Activated CD4-positive, alpha-beta T cell treated with anti-CD3 and anti-CD28 coated beads, Interleukin-2, amount 50 U/mL, for 24 hours (primary cell): Measurements from ENCODE around the gene NARF.
A peak's percentile ranks its signal among the peaks of the same experiment; 100 is the strongest.

ENCODE experiments used
- DNase-seq, 2 donors: peaks; one replicate each; pipeline ENCODE4 v3.0.0-alpha.2; 2020; ENCODE audit warnings: low read depth in 1 of 2, low spot score in 1 of 2

NARF gene

DNA sequence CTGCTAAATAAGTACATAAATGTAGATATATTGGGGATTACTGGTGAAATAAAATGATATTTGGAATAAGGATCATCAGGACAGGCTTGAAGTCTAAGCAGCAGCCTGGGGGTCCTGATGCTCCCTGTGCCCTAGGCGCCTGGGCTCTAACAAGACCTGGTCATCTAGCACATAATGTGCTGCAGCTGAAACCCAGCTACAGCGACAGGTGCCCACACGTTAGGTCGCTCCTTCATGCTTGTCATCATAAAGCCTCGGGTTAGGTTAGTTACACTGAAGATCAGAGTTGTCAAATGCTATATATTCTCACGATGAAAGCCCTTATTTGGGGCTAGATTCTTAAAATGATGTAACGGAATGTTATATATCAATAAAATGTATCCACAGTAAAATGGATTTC is 11.5 kb downstream of the NARF start:
- no peak for DNase-seq

DNA sequence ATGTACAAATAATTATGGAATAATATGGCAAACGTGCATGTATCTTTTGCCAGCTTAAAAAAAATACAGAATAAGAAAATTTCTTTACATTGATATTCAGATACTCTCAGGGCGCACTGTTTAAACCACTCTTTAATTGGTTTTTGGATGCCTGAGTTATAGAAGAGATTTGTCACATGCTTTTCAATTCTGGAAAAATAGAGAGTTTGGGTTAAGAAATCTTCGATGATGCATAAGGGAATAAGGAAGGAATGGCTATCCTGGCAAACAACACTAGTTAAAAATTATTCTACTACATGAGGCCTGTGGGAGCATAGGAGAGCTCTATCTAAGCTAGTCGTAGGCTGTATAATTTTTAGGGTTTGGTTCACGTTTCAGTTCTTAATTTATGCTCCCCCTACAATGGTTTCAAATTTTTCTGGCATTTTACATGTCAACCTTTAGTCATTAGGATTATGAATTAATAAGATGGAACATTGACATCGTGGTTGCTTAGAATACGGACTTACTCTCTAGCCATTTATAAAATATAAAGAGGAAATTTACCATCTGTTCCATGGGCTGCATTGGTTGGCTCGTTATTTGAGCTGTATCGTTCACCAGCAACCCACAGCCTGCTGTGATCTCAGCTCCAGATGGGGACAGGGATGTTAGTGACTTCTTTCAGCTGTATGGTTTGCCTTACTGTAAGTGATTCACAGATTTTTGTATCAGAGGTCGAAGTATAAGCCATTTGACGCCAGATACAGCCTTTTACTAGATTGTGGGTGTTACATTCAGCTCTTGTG is 15.9 kb downstream of the NARF start:
- no peak for DNase-seq

GRCh38 chr17:82475458-82475857 is 16.9 kb downstream of the NARF start:
- DNase-seq: no peak

GRCh38 chr17:82477934-82478333 is 19.4 kb downstream of the NARF start:
- no peak for DNase-seq

GRCh38 chr17:82479602-82480001 is 21.1 kb downstream of the NARF start:
- DNase-seq: no peak

DNA sequence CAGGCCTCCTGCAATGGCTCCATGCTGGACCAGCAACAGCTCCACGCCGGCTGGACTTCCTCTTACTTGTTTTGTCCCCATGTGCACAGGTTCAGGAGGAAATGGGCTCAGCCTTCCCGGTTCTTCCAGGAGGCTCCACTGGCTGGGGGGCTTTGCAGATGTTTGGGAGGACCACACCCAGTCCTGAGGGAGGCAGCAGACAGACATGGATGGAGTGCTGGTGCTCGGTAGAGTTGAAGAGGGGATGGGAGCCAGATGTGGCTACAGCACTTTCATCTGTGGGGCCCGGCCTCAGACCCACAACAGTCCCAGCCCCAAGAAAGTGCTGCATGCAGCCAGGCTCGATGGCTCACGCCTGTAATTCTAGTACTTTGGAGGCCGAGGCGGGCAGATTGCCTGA is 21.8 kb downstream of the NARF start:
- DNase-seq: no peak

DNA sequence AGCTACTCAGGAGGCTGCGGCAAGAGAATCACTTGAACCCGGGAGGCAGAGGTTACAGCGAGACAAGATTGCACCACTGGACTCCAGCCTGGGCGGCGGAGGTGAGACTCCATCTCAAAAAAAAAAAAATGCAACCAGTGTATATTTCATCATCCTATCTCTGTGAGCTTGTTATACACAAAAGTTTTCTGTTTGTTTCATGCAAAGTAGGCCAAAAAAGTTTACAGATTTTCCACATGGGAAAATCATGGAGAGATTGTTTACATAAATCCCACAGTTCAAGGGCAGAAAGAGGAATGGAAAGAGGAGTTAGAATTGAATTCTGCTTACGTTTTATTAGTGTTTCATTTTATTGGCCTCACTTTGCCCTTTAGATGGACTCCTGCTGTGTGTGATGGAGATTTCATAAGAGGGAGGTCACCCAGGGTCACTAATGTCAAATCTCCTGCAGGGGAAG is 24.7 kb downstream of the NARF start:
- DNase-seq: no peak

DNA sequence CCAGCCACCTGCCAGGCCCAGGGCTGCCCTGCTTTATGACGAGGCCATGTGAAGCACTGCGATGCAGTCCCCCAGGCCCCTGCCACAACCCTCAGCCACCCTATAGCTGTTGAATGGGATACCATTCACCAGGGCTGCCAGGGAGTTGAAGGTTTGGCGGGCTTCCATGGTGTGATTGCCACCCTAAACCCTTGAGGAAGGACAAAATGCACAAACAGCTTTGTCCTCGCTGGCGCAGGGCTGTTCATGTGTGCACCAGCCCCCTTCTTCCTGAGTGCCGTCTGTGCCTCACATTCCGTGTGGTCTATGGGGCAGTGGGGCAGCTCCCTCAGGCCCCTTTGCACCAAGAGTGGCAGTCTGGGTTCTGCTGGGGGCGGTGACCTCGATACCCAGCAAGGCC is 25.3 kb downstream of the NARF start:
- DNase-seq: no peak

DNA sequence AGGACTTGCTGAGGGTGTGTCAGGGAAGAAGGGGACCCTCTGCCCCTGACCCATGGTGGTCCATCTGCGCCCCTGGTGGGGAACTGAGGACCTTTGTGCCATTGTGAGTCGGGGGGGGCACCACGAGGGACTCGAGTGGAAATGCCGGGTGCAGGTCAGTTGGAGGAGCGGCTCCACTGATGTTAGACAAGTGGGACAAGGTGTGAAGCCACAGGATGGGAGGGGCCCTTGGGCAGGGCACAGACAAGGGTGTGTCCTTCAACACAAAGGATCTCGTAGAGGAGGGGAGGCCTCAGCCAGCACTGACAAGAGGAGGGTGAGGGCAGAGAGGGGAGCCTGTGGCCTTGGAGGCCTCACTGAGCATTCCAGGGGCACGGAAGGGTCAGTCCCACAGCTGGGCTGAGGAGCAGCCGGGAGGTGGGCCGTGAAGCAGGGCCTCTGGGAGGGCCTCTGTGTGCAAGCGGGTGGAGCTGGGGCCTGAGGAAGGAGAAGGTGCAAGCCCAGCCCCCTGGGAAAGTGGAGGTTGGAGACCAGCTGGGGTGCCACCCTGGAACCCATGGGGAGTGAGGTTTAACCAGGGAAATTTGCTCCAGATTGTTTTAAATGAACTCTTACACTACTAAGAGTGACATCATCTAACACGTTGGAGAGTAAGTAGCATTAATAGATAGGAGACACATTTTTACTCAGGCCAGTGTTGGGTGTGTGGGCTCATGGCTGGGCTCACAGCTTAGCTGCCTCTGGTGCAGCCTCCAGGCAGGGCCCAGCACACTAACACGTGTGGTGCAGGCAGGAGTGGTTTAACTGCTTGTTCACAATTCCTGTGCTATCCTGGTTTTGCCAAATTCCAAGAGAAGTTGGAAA is 27.9 kb downstream of the NARF start:
- DNase-seq: no peak

DNA sequence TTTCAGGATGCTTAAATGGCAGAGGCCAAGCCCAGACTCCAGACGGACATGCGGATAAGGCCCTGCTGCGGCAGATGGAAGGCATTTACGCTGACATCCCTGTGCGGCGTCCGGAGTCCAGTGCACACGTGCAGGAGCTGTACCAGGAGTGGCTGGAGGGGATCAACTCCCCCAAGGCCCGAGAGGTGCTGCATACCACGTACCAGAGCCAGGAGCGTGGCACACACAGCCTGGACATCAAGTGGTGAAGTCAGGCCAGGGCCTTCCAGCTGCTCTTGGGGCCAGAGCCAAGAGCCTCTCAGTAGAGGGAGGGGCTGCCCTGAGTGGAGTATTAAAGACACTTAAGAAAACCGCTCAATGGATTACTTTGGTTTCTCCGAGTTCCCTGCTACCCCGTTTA is 29.4 kb downstream of the NARF start:
- no peak for DNase-seq

GRCh38 chr17:82489117-82489516 is 30.6 kb downstream of the NARF start:
- no peak for DNase-seq

DNA sequence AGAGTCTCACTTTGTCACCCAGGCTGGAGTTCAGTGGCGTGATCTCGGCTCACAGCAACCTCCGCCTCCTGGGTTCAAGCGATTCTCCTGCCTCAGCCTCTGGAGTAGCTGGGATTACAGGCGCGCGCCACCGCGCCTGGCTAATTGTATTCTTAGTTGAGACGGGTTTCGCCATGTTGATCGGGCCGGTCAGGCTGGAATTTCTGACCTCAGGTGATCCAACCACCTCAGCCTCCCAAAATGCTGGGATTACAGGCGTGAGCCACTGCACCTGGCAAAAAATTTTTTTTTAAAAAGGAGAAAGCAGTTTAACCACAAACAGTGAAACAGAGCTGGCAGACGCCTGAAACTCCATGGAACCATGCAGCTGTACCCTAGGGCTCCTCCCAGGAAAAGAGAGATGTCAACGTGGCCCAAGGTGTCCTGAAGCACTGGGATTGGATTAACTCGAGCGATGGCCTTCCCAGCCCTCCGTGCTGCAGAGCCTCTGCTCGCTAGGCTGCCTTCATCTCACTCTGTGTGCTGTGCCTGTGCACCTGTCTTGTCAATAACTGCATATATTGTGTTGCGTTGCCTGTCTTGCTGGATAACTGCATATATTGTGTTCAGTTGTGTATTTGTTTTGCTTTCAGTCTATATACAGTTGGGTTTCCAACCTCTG is 31.4 kb downstream of the NARF start:
- DNase-seq: no peak

GRCh38 chr17:82490512-82491195 is 32.1 kb downstream of the NARF start:
- DNase-seq: no peak

DNA sequence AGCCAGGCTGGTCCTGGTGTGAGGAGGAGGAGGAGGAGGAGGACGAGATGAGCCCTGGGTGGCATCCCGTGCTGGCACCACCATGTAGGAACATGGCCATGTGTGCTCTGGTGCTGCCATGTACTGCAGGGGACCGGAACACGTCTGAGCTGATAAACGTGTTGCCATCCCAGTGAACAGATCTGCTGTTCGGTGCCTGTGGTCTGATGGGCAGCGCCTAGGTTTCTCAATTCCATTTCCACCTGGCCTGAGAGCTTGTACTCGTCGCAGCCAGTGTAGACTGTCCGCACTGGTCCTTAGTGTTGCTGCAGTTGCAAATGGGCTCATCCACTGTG is 32.6 kb downstream of the NARF start:
- no peak for DNase-seq

DNA sequence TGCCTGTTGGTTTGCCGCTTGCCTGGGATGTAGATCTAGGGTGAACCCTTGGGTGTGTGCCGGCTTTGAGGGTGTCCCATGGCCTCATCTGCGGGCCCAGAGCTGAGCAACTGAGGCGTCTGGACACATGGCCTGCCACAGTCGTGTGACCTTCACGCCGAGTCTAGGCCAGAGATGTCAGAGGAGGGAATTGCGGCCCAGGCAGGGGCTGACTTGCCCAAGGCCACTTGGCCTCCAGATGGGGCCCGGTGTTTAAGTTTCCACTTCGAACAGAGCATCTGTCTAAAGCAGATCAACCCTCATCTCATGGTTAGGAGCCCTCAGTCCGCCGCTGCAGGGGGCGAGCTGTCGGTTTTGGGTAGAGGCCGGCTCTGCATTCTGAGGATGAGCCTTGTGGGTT is 33.0 kb downstream of the NARF start:
- DNase-seq: no peak

DNA sequence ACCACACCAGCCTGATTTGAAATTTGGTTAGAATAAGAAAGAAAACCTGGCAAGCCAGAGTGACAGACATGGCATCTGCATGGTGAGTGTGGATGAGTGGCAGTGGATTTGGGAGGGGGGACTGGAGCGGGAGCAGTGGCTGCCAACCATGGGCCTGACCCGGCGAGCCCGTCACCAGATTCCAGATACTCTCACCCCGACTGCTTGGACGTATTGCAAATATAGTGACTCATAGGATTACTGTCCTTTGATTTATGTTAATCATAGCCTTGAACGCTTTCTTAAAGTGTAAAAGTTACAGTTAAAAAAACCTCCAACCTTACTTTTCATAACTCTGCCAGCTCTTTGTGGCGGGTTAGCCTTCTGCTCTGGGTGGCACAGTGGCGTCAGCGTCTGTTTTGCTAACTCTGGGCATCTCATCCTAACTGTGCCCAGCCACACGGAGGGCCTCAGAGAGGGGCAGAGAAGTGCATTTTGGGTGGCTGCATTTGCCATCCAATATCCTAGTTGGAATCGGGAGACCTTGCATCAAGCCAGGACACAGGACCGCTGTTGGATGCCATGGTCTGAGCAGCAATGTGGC is 34.2 kb downstream of the NARF start:
- no peak for DNase-seq

DNA sequence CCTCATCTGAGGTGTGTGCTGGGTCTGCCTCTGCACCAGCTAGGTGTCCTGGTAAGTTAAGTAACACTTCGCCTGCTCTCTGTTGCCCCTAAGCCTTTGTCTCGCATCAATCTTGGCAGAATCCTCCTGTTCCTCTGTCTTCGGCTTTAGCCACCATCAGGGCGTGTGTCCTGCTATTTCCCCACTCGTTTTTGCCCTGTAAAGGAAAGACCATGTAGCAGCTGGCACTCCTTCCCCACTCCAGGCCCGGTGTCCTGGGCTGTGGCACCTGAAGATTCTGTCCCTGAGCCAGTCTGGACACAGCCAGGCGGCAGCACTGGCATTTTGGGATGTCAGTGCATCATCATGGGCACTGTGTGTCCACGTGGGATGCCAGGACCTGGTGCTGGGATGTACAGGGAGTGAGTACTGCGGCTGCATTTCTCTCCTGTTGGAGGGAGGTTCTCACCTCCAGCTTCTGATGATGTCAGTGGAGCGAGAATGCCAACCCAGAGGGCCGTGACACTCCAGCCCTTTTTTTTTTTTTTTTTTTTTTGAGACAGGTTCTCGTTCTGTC is 34.8 kb downstream of the NARF start:
- no peak for DNase-seq

GRCh38 chr17:82494236-82495055 is 35.9 kb downstream of the NARF start:
- peak; percentile 82 to 91 for DNase-seq

- DNase-seq: no peak
These were observed 37.4 kb downstream of the NARF start for GRCh38 chr17:82495844-82496528.
